HFF-Myc (cell line): ENCODE results near the gene CDKAL1.

Experiments
- DNase-seq: peaks from one replicate; pipeline ENCODE4 v3.0.0-alpha.2; 2011; ENCODE audit warnings: low read depth; ENCODE audit errors: extremely low read depth
- H3K4me3 ChIP-seq: replicated peaks from 2 replicates; pipeline ENCODE4 v1.5.1; 2011; ENCODE audit warnings: low read depth, mild to moderate bottlenecking, control low read depth, low read length
- TF ChIP-seq, protein P1 (sequence below): IDR thresholded peaks from 2 replicates; pipeline ENCODE4 v1.5.1; 2012; ENCODE audit warnings: mild to moderate bottlenecking, low read depth, low read length, control low read depth; ENCODE audit errors: missing control alignments

CDKAL1 gene

GRCh38 chr6:21078497-21078896 lies 544.2 kb downstream of the CDKAL1 start:
- TF ChIP-seq, protein P1, sequence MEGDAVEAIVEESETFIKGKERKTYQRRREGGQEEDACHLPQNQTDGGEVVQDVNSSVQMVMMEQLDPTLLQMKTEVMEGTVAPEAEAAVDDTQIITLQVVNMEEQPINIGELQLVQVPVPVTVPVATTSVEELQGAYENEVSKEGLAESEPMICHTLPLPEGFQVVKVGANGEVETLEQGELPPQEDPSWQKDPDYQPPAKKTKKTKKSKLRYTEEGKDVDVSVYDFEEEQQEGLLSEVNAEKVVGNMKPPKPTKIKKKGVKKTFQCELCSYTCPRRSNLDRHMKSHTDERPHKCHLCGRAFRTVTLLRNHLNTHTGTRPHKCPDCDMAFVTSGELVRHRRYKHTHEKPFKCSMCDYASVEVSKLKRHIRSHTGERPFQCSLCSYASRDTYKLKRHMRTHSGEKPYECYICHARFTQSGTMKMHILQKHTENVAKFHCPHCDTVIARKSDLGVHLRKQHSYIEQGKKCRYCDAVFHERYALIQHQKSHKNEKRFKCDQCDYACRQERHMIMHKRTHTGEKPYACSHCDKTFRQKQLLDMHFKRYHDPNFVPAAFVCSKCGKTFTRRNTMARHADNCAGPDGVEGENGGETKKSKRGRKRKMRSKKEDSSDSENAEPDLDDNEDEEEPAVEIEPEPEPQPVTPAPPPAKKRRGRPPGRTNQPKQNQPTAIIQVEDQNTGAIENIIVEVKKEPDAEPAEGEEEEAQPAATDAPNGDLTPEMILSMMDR = no peak
- H3K4me3 ChIP-seq = no peak overlapping the region
- DNase-seq = no peak

DNA sequence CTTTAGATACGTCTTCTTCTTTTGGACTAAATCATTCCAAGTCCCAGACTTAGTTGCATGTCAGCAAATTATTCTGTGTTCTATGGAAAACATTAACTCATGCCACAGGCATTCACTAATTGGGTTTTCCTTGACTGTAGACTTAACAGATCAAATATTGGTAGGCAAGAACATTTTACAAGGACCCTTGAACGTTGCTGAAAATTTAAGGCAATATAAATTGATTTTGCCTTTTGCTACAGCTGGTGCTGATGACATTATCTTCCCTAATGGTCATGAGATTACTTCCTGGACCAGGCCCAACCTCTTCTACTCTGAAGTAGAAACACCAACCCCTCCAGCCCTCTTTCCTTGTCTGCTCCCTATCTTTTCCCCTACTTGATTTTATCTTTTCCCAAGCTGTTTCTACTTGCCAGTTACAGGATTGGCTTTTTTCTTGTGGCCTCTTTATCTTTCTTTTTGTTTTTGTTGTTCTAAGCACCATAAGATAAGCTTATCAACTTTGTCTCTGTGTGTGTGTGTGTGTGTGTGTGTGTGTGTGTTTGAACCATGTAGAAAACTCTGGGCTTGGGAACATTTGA lies 545.3 kb downstream of the CDKAL1 start:
- TF ChIP-seq, protein P1 = no peak
- DNase-seq = no peak

DNA sequence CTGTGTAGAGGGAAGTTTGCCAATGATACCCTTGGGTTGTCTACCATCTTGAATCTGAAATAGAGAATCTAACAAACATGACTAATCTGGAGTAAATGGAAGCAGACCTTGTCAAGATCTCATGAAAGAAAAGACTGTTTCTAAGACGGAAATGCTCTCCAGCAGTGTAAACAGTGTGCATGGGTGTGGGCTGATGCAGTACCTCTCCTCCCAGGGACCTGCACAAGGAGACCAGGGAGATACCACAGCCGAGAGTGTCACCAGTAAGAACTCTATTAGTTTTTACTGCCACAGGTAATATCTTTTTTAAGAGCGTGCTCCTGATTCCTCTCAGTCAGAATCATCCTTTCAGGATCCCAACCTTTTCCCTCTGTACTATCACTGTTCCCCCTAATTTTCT lies 546.0 kb downstream of the CDKAL1 start:
- TF ChIP-seq, protein P1 = no peak
- DNase-seq = no peak
- no peak overlapping the region for H3K4me3 ChIP-seq

More for the DNA sequence above, 545.3 kb downstream of the CDKAL1 start:
- H3K4me3 ChIP-seq = no peak overlapping the region

DNA sequence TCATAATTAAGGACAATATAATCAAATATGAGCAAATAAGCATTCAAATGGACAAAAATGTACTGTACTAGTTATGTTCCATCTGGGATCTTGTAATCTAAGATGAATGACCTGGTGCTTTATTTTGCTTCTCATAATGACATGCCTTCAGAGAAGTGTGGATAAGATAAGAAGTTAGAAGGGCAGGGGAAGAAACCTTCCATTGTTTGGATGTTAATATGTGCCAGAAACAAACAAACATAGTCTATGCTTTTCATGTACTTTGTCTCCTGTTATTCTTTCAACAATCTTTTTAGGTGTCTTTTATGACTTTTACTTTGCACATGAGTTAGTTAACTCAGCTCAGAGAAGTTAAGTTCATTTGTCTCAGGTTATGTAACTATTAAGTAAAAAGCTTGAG lies 547.8 kb downstream of the CDKAL1 start:
- no peak for DNase-seq
- TF ChIP-seq, protein P1 = no peak
- no peak overlapping the region for H3K4me3 ChIP-seq

DNA sequence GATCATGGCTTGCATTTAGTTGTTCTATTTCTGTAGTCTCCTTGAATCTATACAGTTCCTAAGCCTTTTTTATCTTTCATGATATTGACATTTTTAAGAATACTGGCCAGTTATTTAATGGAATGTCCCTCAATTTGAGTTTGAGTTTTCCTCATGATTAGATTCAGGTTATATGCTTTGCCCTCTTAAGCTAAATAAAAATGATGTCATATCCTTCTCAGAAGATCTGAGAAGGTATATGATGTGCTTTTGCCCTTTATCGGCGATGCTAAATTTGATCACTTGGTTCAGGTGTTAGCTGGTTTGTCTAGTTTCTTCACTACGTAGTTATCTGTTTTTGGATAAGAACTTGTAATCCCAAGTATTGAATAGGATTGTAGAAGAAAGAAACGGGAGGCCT lies 549.5 kb downstream of the CDKAL1 start:
- TF ChIP-seq, protein P1 = no peak
- DNase-seq = no peak
- H3K4me3 ChIP-seq = no peak overlapping the region

GRCh38 chr6:21084656-21085055 lies 550.4 kb downstream of the CDKAL1 start:
- DNase-seq = no peak
- no peak overlapping the region for H3K4me3 ChIP-seq
- TF ChIP-seq, protein P1 = no peak

DNA sequence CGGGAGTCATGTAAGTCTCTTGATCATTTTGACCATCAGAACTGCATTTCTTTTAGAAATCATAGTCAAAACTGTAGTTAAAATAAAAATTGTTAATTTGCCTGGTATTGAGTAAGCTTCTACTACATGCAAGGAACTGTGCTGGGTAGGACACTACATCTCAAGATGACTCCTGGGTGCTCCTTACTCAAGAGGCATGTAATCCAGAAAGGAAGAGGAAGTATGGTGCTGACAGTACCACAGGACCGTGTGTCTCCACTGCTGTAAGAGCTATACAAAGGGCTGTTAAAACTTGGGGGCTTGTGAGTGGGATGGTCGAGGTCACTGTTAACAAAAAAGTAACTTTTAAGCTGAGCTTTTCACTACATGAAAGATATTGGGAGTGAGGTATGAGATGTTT lies 551.0 kb downstream of the CDKAL1 start:
- H3K4me3 ChIP-seq = no peak overlapping the region
- DNase-seq = no peak
- TF ChIP-seq, protein P1 = no peak
